ENCODE data around the gene TNPO1.

Gene TNPO1

DNA sequence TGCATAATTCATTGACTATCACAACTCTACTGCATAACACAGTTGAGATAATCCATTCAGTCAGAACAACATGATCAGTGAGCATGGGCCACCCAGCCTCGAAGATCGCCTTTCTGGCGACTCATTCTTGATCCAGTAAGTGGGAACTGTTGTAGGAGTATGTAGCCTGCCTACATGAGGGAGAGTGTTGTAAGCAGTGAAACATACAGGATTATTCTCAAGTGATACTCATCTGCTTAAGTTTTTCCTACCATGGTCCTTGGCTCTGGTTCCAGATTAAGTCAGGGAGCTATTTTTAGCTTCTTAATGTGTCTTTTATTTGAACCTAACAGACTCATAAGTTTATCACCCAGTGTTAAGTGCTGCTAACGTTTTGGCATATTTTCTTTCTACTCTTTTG, 44.0 kb downstream of the TNPO1 start:
- H3K4me2 ChIP-seq (ENCODE audit: insufficient read depth, low read length), result no peak overlapping the region
- peaks cover 87% of the 10 kb centered on the region for H3K36me3 ChIP-seq (ENCODE audit: insufficient read depth, low read length)
- no peaks in the 10 kb centered on the region for H3K27me3 ChIP-seq (ENCODE audit: insufficient read depth, low read length, poor library complexity)
- no peak overlapping the region for H3K27ac ChIP-seq (ENCODE audit: low read length)
- no peaks in the 10 kb centered on the region; the same call in 1 of the 2 replicates for H3K4me1 ChIP-seq (ENCODE audit: insufficient read depth, low read length)
- peaks cover 50% of the 10 kb centered on the region for H4K20me1 ChIP-seq (ENCODE audit: insufficient read depth, low read length)
- DNase-seq (no peak), ATAC-seq (ENCODE audit: insufficient read depth, low read depth) (no peak)
- no peak overlapping the region for H3K4me3 ChIP-seq (ENCODE audit: low read depth in 1 of 2, low read length in 2 of 2)
- no peak overlapping the region for H3K9ac ChIP-seq (ENCODE audit: low read depth, low read length)
- no peak overlapping the region for H2AFZ ChIP-seq (ENCODE audit: low read depth, low read length)
- no peaks in the 10 kb centered on the region for H3K9me3 ChIP-seq (ENCODE audit: insufficient read depth, low read length, severe bottlenecking)
- peaks cover 80% of the 10 kb centered on the region for H3K79me2 ChIP-seq (ENCODE audit: insufficient read depth, low read length)
- TF ChIP-seq EZH2 (IDR thresholded peaks at IDR 0.05; ENCODE audit: borderline replicate concordance, low read depth, low read length, severe bottlenecking), result no peak
- no peak for TF ChIP-seq CTCF (IDR thresholded peaks at IDR 0.05; ENCODE audit: borderline replicate concordance, extremely low read depth, low read length, poor library complexity, severe bottlenecking)

DNA sequence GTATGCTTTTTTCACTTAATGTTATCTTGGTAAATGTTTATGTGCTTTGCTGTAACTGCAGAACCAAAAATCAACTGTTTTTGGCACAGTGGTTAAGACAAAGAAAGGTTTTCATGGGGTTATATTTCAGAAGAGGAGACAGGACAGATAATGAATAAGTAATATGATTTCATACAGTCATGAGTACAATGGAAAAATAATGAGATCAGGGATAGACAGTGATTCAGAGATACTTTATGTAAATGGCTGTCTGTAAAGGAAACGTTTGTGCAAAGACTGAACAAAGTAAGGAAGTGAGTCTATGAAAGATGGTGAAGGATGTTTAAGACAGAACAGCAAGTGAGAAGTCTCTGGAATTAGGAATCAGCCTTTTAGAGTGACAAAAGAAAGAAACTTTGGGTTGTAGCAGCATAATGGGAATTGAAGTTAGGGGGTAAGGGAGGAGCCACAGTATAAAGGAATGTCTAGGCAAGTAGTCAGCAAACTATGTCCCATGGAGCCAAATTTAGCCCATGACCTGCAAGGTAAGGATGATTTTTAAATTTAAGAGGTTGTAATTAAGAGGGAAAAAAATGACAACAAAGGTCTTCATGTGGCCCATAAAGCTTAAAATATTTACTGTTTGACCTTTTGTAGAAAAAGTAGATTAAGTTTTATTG, 55.0 kb downstream of the TNPO1 start:
- H3K79me2 ChIP-seq (ENCODE audit: insufficient read depth, low read length), result peaks cover 59% of the 10 kb centered on the region

GRCh38 chr5:72878854-72879253, 62.4 kb downstream of the TNPO1 start:
- Histone ChIP-seq H3K9me3 (ENCODE audit: insufficient read depth, low read length, severe bottlenecking) (no peaks in the 10 kb centered on the region), H4K20me1 (ENCODE audit: insufficient read depth, low read length) (peaks cover 10% of the 10 kb centered on the region; the same call in 1 of the 2 replicates), H3K79me2 (ENCODE audit: insufficient read depth, low read length) (peaks cover 30% of the 10 kb centered on the region), H3K4me1 (ENCODE audit: insufficient read depth, low read length) (no peaks in the 10 kb centered on the region), H2AFZ (ENCODE audit: low read depth, low read length) (no peak overlapping the region), H3K4me3 (ENCODE audit: low read depth in 1 of 2, low read length in 2 of 2) (no peak overlapping the region), H3K36me3 (ENCODE audit: insufficient read depth, low read length) (peaks cover 96% of the 10 kb centered on the region), H3K4me2 (ENCODE audit: insufficient read depth, low read length) (no peak overlapping the region), H3K9ac (ENCODE audit: low read depth, low read length) (no peak overlapping the region), H3K27me3 (ENCODE audit: insufficient read depth, low read length, poor library complexity) (no peaks in the 10 kb centered on the region), H3K27ac (ENCODE audit: low read length) (no peak overlapping the region)
- DNase-seq, result no peak
- ATAC-seq (ENCODE audit: insufficient read depth, low read depth), result no peak
- no peak for TF ChIP-seq EZH2 (IDR thresholded peaks at IDR 0.05; ENCODE audit: borderline replicate concordance, low read depth, low read length, severe bottlenecking)
- TF ChIP-seq CTCF (IDR thresholded peaks at IDR 0.05; ENCODE audit: borderline replicate concordance, extremely low read depth, low read length, poor library complexity, severe bottlenecking), result no peak

More for the DNA sequence above, 55.0 kb downstream of the TNPO1 start:
- no peak for ATAC-seq (ENCODE audit: insufficient read depth, low read depth)
- TF ChIP-seq EZH2 (IDR thresholded peaks at IDR 0.05; ENCODE audit: borderline replicate concordance, low read depth, low read length, severe bottlenecking) (no peak), CTCF (IDR thresholded peaks at IDR 0.05; ENCODE audit: borderline replicate concordance, extremely low read depth, low read length, poor library complexity, severe bottlenecking) (no peak)
- H3K4me1 ChIP-seq (ENCODE audit: insufficient read depth, low read length), result no peaks in the 10 kb centered on the region
- H3K9me3 ChIP-seq (ENCODE audit: insufficient read depth, low read length, severe bottlenecking), result no peaks in the 10 kb centered on the region
- no peak overlapping the region for H3K4me2 ChIP-seq (ENCODE audit: insufficient read depth, low read length)
- H3K9ac ChIP-seq (ENCODE audit: low read depth, low read length), result no peak overlapping the region
- H3K27ac ChIP-seq (ENCODE audit: low read length), result no peak overlapping the region
- H3K4me3 ChIP-seq (ENCODE audit: low read depth in 1 of 2, low read length in 2 of 2), result no peak overlapping the region
- no peaks in the 10 kb centered on the region for H3K27me3 ChIP-seq (ENCODE audit: insufficient read depth, low read length, poor library complexity)
- H2AFZ ChIP-seq (ENCODE audit: low read depth, low read length), result no peak overlapping the region
- H4K20me1 ChIP-seq (ENCODE audit: insufficient read depth, low read length), result peaks cover 15% of the 10 kb centered on the region; the same call in 1 of the 2 replicates
- no peak for DNase-seq
- peaks cover 97% of the 10 kb centered on the region for H3K36me3 ChIP-seq (ENCODE audit: insufficient read depth, low read length)

Data from DND-41 (cell line).